ENCODE results near the gene RNU6-9.

The RNU6-9 gene

GRCh38 chr19:902446-903226, 9.4 kb downstream of the RNU6-9 start:
- Histone ChIP-seq H3K4me3 (no peak overlapping the region), H3K4me2 (no peak overlapping the region), H3K36me3 (peaks cover 12 to 63% (median 25%) of the 10 kb centered on the region in 11 experiments; a peak in 18 of 22 replicates), H3K4me1 (peaks cover 14 to 45% (median 35%) of the 10 kb centered on the region in 10 experiments), H3K9ac (no peak overlapping the region; a peak in 2 of 22 replicates), H3K9me3 (replicated peaks in 1 of 11) (no peaks in the 10 kb centered on the region), H3K27ac (0 out of 22 replicates have a peak overlapping the region, but pooled peaks of 1 of the 11 experiments have one; percentile 3), H3K27me3 (no peaks in the 10 kb centered on the region), H4K20me1 (peaks cover 57 to 97% (median 78%) of the 10 kb centered on the region in 11 experiments; a peak in 21 of 22 replicates)
- TF ChIP-seq Cebpa-rat (IDR thresholded peaks at IDR 0.05): no peak

GRCh38 chr19:903266-903797, 10.0 kb downstream of the RNU6-9 start:
- Histone ChIP-seq H3K27ac (no peak overlapping the region), H3K4me3 (no peak overlapping the region), H3K4me2 (no peak overlapping the region), H4K20me1 (peaks cover 62 to 97% (median 84%) of the 10 kb centered on the region in 11 experiments; a peak in 21 of 22 replicates), H3K9ac (no peak overlapping the region), H3K9me3 (replicated peaks in 1 of 11) (no peaks in the 10 kb centered on the region), H3K4me1 (peaks cover 21 to 47% (median 35%) of the 10 kb centered on the region in 10 experiments), H3K36me3 (peaks cover 10 to 59% (median 22%) of the 10 kb centered on the region in 11 experiments; a peak in 17 of 22 replicates), H3K27me3 (no peaks in the 10 kb centered on the region)
- no peak for TF ChIP-seq Cebpa-rat (IDR thresholded peaks at IDR 0.05)

GRCh38 chr19:904545-904944, 11.3 kb downstream of the RNU6-9 start:
- Histone ChIP-seq H3K4me2 (no peak overlapping the region), H3K4me3 (no peak overlapping the region), H3K36me3 (peaks cover 3 to 47% (median 16%) of the 10 kb centered on the region in 11 experiments; a peak in 17 of 22 replicates), H3K4me1 (peaks cover 33 to 47% (median 40%) of the 10 kb centered on the region in 10 experiments), H3K27ac (no peak overlapping the region), H3K9ac (no peak overlapping the region), H4K20me1 (peaks cover 60 to 97% (median 84%) of the 10 kb centered on the region in 11 experiments; a peak in 21 of 22 replicates), H3K9me3 (replicated peaks in 1 of 11) (no peaks in the 10 kb centered on the region), H3K27me3 (no peaks in the 10 kb centered on the region)
- no peak for TF ChIP-seq Cebpa-rat (IDR thresholded peaks at IDR 0.05)

GRCh38 chr19:906480-906879, 13.2 kb downstream of the RNU6-9 start:
- H3K27me3 ChIP-seq: no peaks in the 10 kb centered on the region
- peaks cover 48 to 58% (median 53%) of the 10 kb centered on the region in 10 experiments for H3K4me1 ChIP-seq
- peaks cover 0 to 35% (median 10%) of the 10 kb centered on the region in 11 experiments; a peak in 13 of 22 replicates for H3K36me3 ChIP-seq
- H3K4me2 ChIP-seq: peak overlapping the region; percentile 16 to 98 (median 89); a peak in 21 of 22 replicates
- H3K9me3 ChIP-seq (replicated peaks in 1 of 11): no peaks in the 10 kb centered on the region
- peaks cover 55 to 99% (median 90%) of the 10 kb centered on the region in 11 experiments; a peak in 21 of 22 replicates for H4K20me1 ChIP-seq
- no peak overlapping the region for H3K4me3 ChIP-seq
- H3K27ac ChIP-seq: no peak overlapping the region; a peak in 1 of 22 replicates
- no peak for TF ChIP-seq Cebpa-rat (IDR thresholded peaks at IDR 0.05)
- H3K9ac ChIP-seq: no peak overlapping the region

- Histone ChIP-seq H3K36me3 (peaks cover 0 to 27% (median 5%) of the 10 kb centered on the region in 11 experiments; a peak in 10 of 22 replicates), H3K27ac (peak overlapping the region in 9 of 11 experiments; percentile 8 to 83 (median 44); a peak in 14 of 22 replicates), H4K20me1 (peaks cover 49 to 95% (median 87%) of the 10 kb centered on the region in 11 experiments; a peak in 21 of 22 replicates), H3K9ac (peak overlapping the region in 10 of 11 experiments; percentile 16 to 55 (median 38); a peak in 9 of 22 replicates), H3K4me1 (peaks cover 48 to 61% (median 56%) of the 10 kb centered on the region in 10 experiments), H3K27me3 (no peaks in the 10 kb centered on the region), H3K4me3 (no peak overlapping the region; a peak in 1 of 20 replicates), H3K4me2 (peak overlapping the region; percentile 30 to 98 (median 89); a peak in 21 of 22 replicates), H3K9me3 (replicated peaks in 1 of 11) (no peaks in the 10 kb centered on the region)
- TF ChIP-seq Cebpa-rat (IDR thresholded peaks at IDR 0.05): no peak
These were observed 14.0 kb downstream of the RNU6-9 start for GRCh38 chr19:907183-907853.

GRCh38 chr19:911197-912033, 18.1 kb downstream of the RNU6-9 start:
- H3K36me3 ChIP-seq: 0 out of 22 replicates have a peak, but pooled peaks cover 0 to 3% (median 0%) of the 10 kb centered on the region in 11 experiments
- peaks cover 10 to 29% (median 22%) of the 10 kb centered on the region in 11 experiments for H3K27me3 ChIP-seq
- no peak overlapping the region for H3K27ac ChIP-seq
- no peak for TF ChIP-seq Cebpa-rat (IDR thresholded peaks at IDR 0.05)
- H3K9me3 ChIP-seq (replicated peaks in 1 of 11): no peaks in the 10 kb centered on the region
- peaks cover 46 to 62% (median 56%) of the 10 kb centered on the region in 10 experiments for H3K4me1 ChIP-seq
- no peak overlapping the region for H3K9ac ChIP-seq
- peak overlapping the region in 3 of 10 experiments; percentile 36 to 51 (median 37); a peak in 6 of 20 replicates for H3K4me3 ChIP-seq
- peak overlapping the region; percentile 15 to 98 (median 30); a peak in 13 of 22 replicates for H3K4me2 ChIP-seq
- H4K20me1 ChIP-seq: peaks cover 17 to 54% (median 48%) of the 10 kb centered on the region in 11 experiments; a peak in 21 of 22 replicates

GRCh38 chr19:912181-913079, 19.1 kb downstream of the RNU6-9 start:
- no peak for TF ChIP-seq Cebpa-rat (IDR thresholded peaks at IDR 0.05)
- peaks cover 7 to 48% (median 41%) of the 10 kb centered on the region in 11 experiments; a peak in 21 of 22 replicates for H4K20me1 ChIP-seq
- H3K36me3 ChIP-seq: no peaks in the 10 kb centered on the region
- H3K27ac ChIP-seq: peak overlapping the region; percentile 58 to 95 (median 85); a peak in 20 of 22 replicates
- H3K4me1 ChIP-seq: peaks cover 40 to 56% (median 50%) of the 10 kb centered on the region in 10 experiments
- H3K27me3 ChIP-seq: peaks cover 20 to 39% (median 32%) of the 10 kb centered on the region in 11 experiments
- peak overlapping the region; percentile 68 to 90 (median 82) for H3K4me3 ChIP-seq
- H3K4me2 ChIP-seq: peak overlapping the region in 9 of 11 experiments; percentile 15 to 58 (median 47); a peak in 10 of 22 replicates
- peak overlapping the region; percentile 80 to 95 (median 88) for H3K9ac ChIP-seq
- H3K9me3 ChIP-seq (replicated peaks in 1 of 11): no peaks in the 10 kb centered on the region
